Endothelial cell of umbilical vein (primary cell): ENCODE measurements around the gene CCDC171. TPM values are rescaled to one million over a fixed set of nuclear protein-coding genes. Genes with fewer than 3 reads are reported as not detected.

ENCODE experiments used
- BruUV-seq: library from RNA; stranded (reverse); fragments of 400-500 nt; replicated peaks from 2 replicates; lab custom pipeline; 2021; lab: Mats Ljungman, UMichigan
- CTCF ChIA-PET: fragments of 300-600, 350-600 bp; sonication (Branson Sonifier 250); formaldehyde crosslinking; loops from one replicate; lab custom pipeline; 2021; ENCODE audit warnings: antibody characterized with exemption, inconsistent platforms; lab: Charles Lee
- POLR2A ChIA-PET: fragments of 300-600, 350-600 bp; sonication (Branson Sonifier 250); formaldehyde crosslinking; loops from one replicate; lab custom pipeline; 2021; ENCODE audit warnings: antibody characterized with exemption, inconsistent platforms; lab: Charles Lee
- DNase-seq: peaks from one replicate; pipeline ENCODE4 v3.0.0-alpha.2; 2011; ENCODE audit warnings: low read depth, low spot score
- FAIRE-seq: peaks from 2 replicates; lab custom pipeline; 2011; peaks lifted over from hg19 to GRCh38; lab: Jason Lieb, UNC
- H2AFZ ChIP-seq: 2 replicates; pipeline ENCODE4 v1.6.0; 2012; ENCODE audit warnings: low read depth, low read length, control low read depth, inconsistent platforms
- H3K27ac ChIP-seq: 2 replicates; pipeline ENCODE4 v1.5.1; 2011; ENCODE audit warnings: low read depth, mild to moderate bottlenecking, control low read depth, low read length, moderate library complexity; ENCODE audit not compliant: insufficient read depth
- H3K27me3 ChIP-seq, 2 experiments: 2 replicates each; pipeline versions ENCODE4 v1.6.0 to v1.6.1; 2011; ENCODE audit warnings: low read length in 2 of 2, mixed read lengths in 1 of 2; ENCODE audit not compliant: control insufficient read depth in 2 of 2, insufficient read depth in 2 of 2
- H3K36me3 ChIP-seq, 2 experiments: 2 replicates in 1 of 2; 3 replicates in 1 of 2; pipeline ENCODE4 v1.5.1; 2011; ENCODE audit warnings: low read length in 2 of 2, mild to moderate bottlenecking in 1 of 2, moderate library complexity in 1 of 2; ENCODE audit not compliant: control insufficient read depth in 2 of 2, insufficient read depth in 2 of 2; ENCODE audit errors: extremely low read depth in 1 of 2
- H3K4me1 ChIP-seq: 3 replicates; pipeline ENCODE4 v1.5.1; 2011; ENCODE audit warnings: mild to moderate bottlenecking, low read length; ENCODE audit not compliant: control insufficient read depth, insufficient read depth; ENCODE audit errors: extremely low read depth
- H3K4me2 ChIP-seq: 2 replicates; pipeline ENCODE4 v1.6.1; 2011; ENCODE audit warnings: low read length, control low read depth, mixed read lengths; ENCODE audit not compliant: insufficient read depth
- H3K4me3 ChIP-seq, 3 experiments: fragments of 200-600 bp in 1 of 3; sonication (generic), shearing (Covaris generic) in 1 of 3; replicated peaks in 1 of 3; 2 replicates each; pipeline ENCODE4 v1.5.1; 2011 to 2016; ENCODE audit warnings: control low read depth in 3 of 3, low read length in 3 of 3, mild to moderate bottlenecking in 2 of 3, inconsistent platforms in 1 of 3, low read depth in 1 of 3, moderate library complexity in 1 of 3; ENCODE audit not compliant: insufficient read depth in 1 of 3
- H3K79me2 ChIP-seq: 2 replicates; pipeline ENCODE4 v1.6.0; 2012; ENCODE audit warnings: low read length, inconsistent platforms; ENCODE audit not compliant: control insufficient read depth, insufficient read depth
- H3K9ac ChIP-seq: replicated peaks from 2 replicates; pipeline ENCODE3; 2011; ENCODE audit warnings: low read length, control low read depth; ENCODE audit not compliant: insufficient read depth; ENCODE audit errors: extremely low read depth
- H3K9me1 ChIP-seq: replicated peaks from 3 replicates; pipeline ENCODE4 v1.6.0; 2011; ENCODE audit warnings: mild to moderate bottlenecking, low read length; ENCODE audit not compliant: control insufficient read depth, insufficient read depth; ENCODE audit errors: extremely low read depth
- H3K9me3 ChIP-seq: replicated peaks from 2 replicates; pipeline ENCODE4 v1.5.1; 2012; ENCODE audit warnings: low read length, inconsistent platforms; ENCODE audit not compliant: control insufficient read depth, insufficient read depth
- H4K20me1 ChIP-seq: replicated peaks from 2 replicates; pipeline ENCODE3; 2011; ENCODE audit warnings: mild to moderate bottlenecking, low read length; ENCODE audit not compliant: control insufficient read depth, insufficient read depth; ENCODE audit errors: extremely low read depth
- CTCF ChIP-seq, 2 donors: IDR thresholded peaks; 1 replicate in 1 of 2; 2 replicates in 1 of 2; pipeline ENCODE4 v1.5.1; 2011; ENCODE audit warnings: low read length in 2 of 2, mild to moderate bottlenecking in 2 of 2, moderate library complexity in 2 of 2, control low read depth in 1 of 2, inconsistent platforms in 1 of 2, low read depth in 1 of 2; ENCODE audit not compliant: insufficient read depth in 1 of 2; ENCODE audit errors: extremely low read depth in 1 of 2
- EZH2 ChIP-seq: IDR thresholded peaks from 2 replicates; pipeline ENCODE4 v1.6.1; 2012; ENCODE audit warnings: borderline replicate concordance, low read depth, mild to moderate bottlenecking, moderate library complexity, low read length, inconsistent platforms; ENCODE audit not compliant: severe bottlenecking
- FOS ChIP-seq: IDR thresholded peaks from 2 replicates; pipeline ENCODE4 v1.6.1; 2011; ENCODE audit warnings: mild to moderate bottlenecking, low read length, moderate library complexity, borderline replicate concordance; ENCODE audit not compliant: insufficient read depth
- GATA2 ChIP-seq: IDR thresholded peaks from 2 replicates; pipeline ENCODE4 v1.7.0; 2011; ENCODE audit warnings: low read depth, mild to moderate bottlenecking, moderate library complexity, mixed read lengths, low read length; ENCODE audit not compliant: insufficient read length, insufficient read depth
- JUN ChIP-seq: IDR thresholded peaks from 2 replicates; pipeline ENCODE4 v1.6.1; 2011; ENCODE audit warnings: borderline replicate concordance, low read depth; ENCODE audit not compliant: insufficient read length, insufficient read depth
- MAX ChIP-seq: IDR thresholded peaks from 2 replicates; pipeline ENCODE4 v1.6.1; 2011; ENCODE audit not compliant: insufficient read depth, insufficient read length
- MYC ChIP-seq: IDR thresholded peaks from one replicate; pipeline ENCODE4 v1.6.1; 2011; ENCODE audit warnings: mild to moderate bottlenecking, low read depth, low read length
- POLR2A ChIP-seq: IDR thresholded peaks from 2 replicates; pipeline ENCODE4 v1.6.1; 2012; ENCODE audit warnings: low read depth, mild to moderate bottlenecking, control low read depth, low read length
- POLR2AphosphoS5 ChIP-seq: IDR thresholded peaks from 2 replicates; pipeline ENCODE4 v1.6.1; 2012; ENCODE audit warnings: low read depth, mild to moderate bottlenecking, control low read depth, low read length, moderate library complexity; ENCODE audit not compliant: insufficient read depth
- dilution Hi-C: fragments of 300-500 bp; cut with MboI; formaldehyde crosslinking; loops from one replicate; pipeline ENCODE4 v1.15.0; 2019; ENCODE audit warnings: low sequenced_read_pairs; ENCODE audit not compliant: extremely low pct_ligation_motif_present
- intact Hi-C: fragments of 100-400 bp; cut with micrococcal nuclease; formaldehyde crosslinking; loops from one replicate; pipeline ENCODE4 v1.10.0; 2022
- polyA plus RNA-seq, 4 experiments: library from polyadenylated mRNA; depleted of rRNA in 3 of 4; stranded (reverse) in 3 of 4; unstranded in 1 of 4; fragments of >200 nt; gene quantifications; 2 replicates each; pipeline versions ENCODE4 v1.2.1 to v1.2.3, GENCODE V29; 2011 to 2012; ENCODE audit warnings: missing spikeins in 1 of 4
- total RNA-seq: library from RNA; stranded (reverse); gene quantifications from 2 replicates; pipeline ENCODE4 v1.2.3, GENCODE V29; 2021

CCDC171 gene
- total and polyA plus RNA-seq, 2 donors (not counting 3 experiments of a cell fraction or from before 2014, with no cell fraction given) = 0.58 to 1.4 TPM

- H3K79me2 ChIP-seq = no peaks in the 10 kb centered on the region
- H2AFZ ChIP-seq = no peak overlapping the region
- H4K20me1 ChIP-seq = no peaks in the 10 kb centered on the region
- H3K27me3 ChIP-seq = no peaks in the 10 kb centered on the region
- DNase-seq (no peak), FAIRE-seq (no peak)
- no peak overlapping the region for H3K4me3 ChIP-seq
- H3K36me3 ChIP-seq = no peaks in the 10 kb centered on the region
- TF ChIP-seq MYC = no peak
- TF ChIP-seq JUN = no peak
- TF ChIP-seq POLR2AphosphoS5 = no peak
- no peak for TF ChIP-seq EZH2
- no peak for TF ChIP-seq MAX
- no peak for TF ChIP-seq GATA2
- TF ChIP-seq CTCF (IDR thresholded peaks at IDR 0.05; ENCODE audit: extremely low read depth in 1 of 2, insufficient read depth in 1 of 2, low read depth in 1 of 2, low read length in 2 of 2) = no peak
- no peak for TF ChIP-seq FOS
- TF ChIP-seq POLR2A = no peak
- no peak overlapping the region for H3K4me2 ChIP-seq
- dilution Hi-C loops = no loop called here
- no peak overlapping the region for H3K27ac ChIP-seq
- no peak overlapping the region for H3K9ac ChIP-seq
- peaks cover 8% of the 10 kb centered on the region for H3K4me1 ChIP-seq
- H3K9me3 ChIP-seq = no peaks in the 10 kb centered on the region
- no peaks in the 10 kb centered on the region for H3K9me1 ChIP-seq
- intact Hi-C loops = loop anchor here (10.0 kb wide), 1 partner anchor 95 kb away; no protein-coding TSS in a partner anchor
- CTCF ChIA-PET = interaction anchor here (1.3 to 1.6 kb wide), 2 partner anchors 16 to 49 kb away, joined by 3 to 5 read pairs; no protein-coding TSS in a partner anchor
- no TSS peak for BruUV-seq
- POLR2A ChIA-PET = no interaction called here
Observed at GRCh38 chr9:15549611-15550010, 3.2 kb upstream of the CCDC171 start.
